H1 (cell line): ENCODE measurements around the gene CHPF. TPM values are rescaled to one million over a fixed set of nuclear protein-coding genes. Genes with fewer than 3 reads are reported as not detected.
A peak's percentile ranks its signal among the peaks of the same experiment; 100 is the strongest.

ENCODE experiments used
- BACH1 ChIP-seq: IDR thresholded peaks from 2 replicates; pipeline ENCODE4 v1.6.1; 2012; ENCODE audit warnings: low read length, improper control_type of control experiment
- CHD1 ChIP-seq: IDR thresholded peaks from 2 replicates; pipeline ENCODE4 v1.6.1; 2012; ENCODE audit warnings: low read depth, low read length, improper control_type of control experiment
- EZH2 ChIP-seq: fragments of 200-600 bp; sonication (generic); IDR thresholded peaks from 2 replicates; pipeline ENCODE4 v1.7.1; 2012; ENCODE audit warnings: low read depth, mild to moderate bottlenecking, moderate library complexity, low read length, inconsistent platforms; ENCODE audit not compliant: severe bottlenecking
- GTF2F1 ChIP-seq: IDR thresholded peaks from 2 replicates; pipeline ENCODE4 v1.6.1; 2012; ENCODE audit warnings: low read depth, low read length, improper control_type of control experiment, borderline replicate concordance
- RAD21 ChIP-seq, 2 experiments: IDR thresholded peaks in 1 of 2; conservative IDR thresholded peaks in 1 of 2; 2 replicates each; pipeline ENCODE4 v1.6.1; 2011; ENCODE audit warnings: low read depth in 2 of 2, low read length in 2 of 2, improper control_type of control experiment in 1 of 2, inconsistent platforms in 1 of 2, mild to moderate bottlenecking in 1 of 2, moderate library complexity in 1 of 2
- polyA plus RNA-seq, 7 experiments: library from polyadenylated mRNA; depleted of rRNA in 3 of 7; stranded (reverse) in 5 of 7; unstranded in 2 of 7; fragments of >200 nt in 5 of 7; fragments of 200-250 nt in 2 of 7; gene quantifications; 1 replicate in 5 of 7; 2 replicates in 1 of 7; 4 replicates in 1 of 7; pipeline versions ENCODE4 v1.2.1 to v1.2.3, GENCODE V29; 2011 to 2013; ENCODE audit warnings: missing spikeins in 2 of 7, mixed read lengths in 2 of 7
- total RNA-seq: library from RNA; stranded (reverse); fragmentation: NEBNext Ultra II Directional; extraction: Animal tissue kit (Norgen Biotek cat#: 25700); gene quantifications from 2 replicates; pipeline ENCODE4 v1.2.1, GENCODE V29; 2021
- TF ChIP-seq, protein P1 (sequence below): IDR thresholded peaks from 2 replicates; pipeline ENCODE4 v1.6.1; 2011; ENCODE audit warnings: low read depth, mild to moderate bottlenecking, low read length; ENCODE audit not compliant: insufficient read depth

Gene CHPF
- total and polyA plus RNA-seq, 2 of the 8 experiments (the other 6 are each of a cell fraction or from before 2014, with no cell fraction given) = 62.9 to 67.3 TPM

DNA sequence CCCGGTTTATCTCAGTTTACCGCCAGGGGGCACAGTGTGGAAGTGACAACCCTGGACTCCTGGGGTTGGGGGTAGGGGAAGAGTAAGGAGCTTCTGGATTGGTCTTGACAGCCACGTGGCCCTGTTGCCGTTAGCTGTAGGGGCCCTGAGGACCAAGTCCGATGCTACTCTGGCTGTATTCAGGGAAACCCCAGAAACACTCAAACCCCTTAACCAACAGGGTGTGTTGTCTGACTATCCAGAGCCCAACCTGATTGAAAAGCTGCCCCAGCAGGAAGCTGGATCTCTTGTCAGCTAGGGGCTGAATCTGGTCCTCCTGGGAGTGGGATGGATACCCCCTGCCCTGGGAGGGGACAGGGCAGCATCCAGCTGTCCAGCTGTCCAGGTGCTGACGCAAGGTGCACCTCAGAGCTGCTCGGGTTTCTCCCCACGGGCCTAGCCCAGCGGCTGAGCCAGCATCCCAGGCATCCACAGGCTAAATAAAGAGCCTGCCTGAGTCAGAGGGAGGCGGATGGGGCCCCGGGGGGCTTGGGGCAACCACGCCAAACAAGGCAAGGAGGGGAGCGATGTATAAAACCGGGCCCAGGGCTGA lies 48.0 kb downstream of the CHPF start (continued):
- TF ChIP-seq, protein P1, sequence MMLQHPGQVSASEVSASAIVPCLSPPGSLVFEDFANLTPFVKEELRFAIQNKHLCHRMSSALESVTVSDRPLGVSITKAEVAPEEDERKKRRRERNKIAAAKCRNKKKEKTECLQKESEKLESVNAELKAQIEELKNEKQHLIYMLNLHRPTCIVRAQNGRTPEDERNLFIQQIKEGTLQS = 0 out of 2 replicates have a peak, but pooled peaks have one; percentile 54
- no peak for TF ChIP-seq BACH1
- TF ChIP-seq RAD21 (IDR thresholded peaks at IDR 0.05 in 1 of 2, conservative IDR thresholded peaks at IDR 0.05 in 1 of 2; ENCODE audit: low read depth in 2 of 2, low read length in 2 of 2) = peak; percentile 46 to 67
- TF ChIP-seq GTF2F1 = no peak
- no peak for TF ChIP-seq CHD1
- TF ChIP-seq EZH2 = no peak
